Stimulated activated CD8-positive, alpha-beta memory T cell treated with anti-CD3 and anti-CD28 coated beads, Interleukin-4, amount 100 ng/mL, for 24 hours (primary cell): ENCODE results near the gene SCRT2.
"Not testable (repeated sequence)": the region's sequence is repeated elsewhere in the genome, so short reads cannot be mapped to it uniquely, and the experiment has no call there.

Source experiments
- DNase-seq: peaks from one replicate; pipeline ENCODE4 v3.0.0-alpha.2; 2020; ENCODE audit warnings: low read depth

The SCRT2 gene

GRCh38 chr20:701401-702129 is 26.0 kb upstream of the SCRT2 start:
- no peak for DNase-seq

GRCh38 chr20:699811-700338 is 24.3 kb upstream of the SCRT2 start:
- no peak for DNase-seq

DNA sequence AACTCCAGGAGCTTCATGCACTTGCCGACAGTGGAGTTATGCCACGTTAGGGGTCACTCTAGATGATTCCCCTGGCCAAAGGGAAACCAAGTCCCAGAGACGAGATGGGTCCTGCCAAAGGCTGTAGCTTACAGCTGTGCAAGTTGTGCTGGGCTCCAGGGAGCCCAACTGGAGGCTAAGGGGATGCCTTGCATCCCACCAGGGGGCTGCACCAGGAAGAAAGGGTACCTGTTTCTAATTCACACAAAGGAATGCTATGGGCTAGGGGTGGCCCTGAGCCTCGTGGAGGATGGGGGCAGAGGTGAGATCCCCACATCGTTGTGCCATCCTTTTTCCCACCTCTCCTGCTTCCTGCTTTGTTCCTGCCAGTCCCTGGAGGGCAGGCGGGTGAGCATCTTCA is 23.7 kb upstream of the SCRT2 start:
- no peak for DNase-seq

DNA sequence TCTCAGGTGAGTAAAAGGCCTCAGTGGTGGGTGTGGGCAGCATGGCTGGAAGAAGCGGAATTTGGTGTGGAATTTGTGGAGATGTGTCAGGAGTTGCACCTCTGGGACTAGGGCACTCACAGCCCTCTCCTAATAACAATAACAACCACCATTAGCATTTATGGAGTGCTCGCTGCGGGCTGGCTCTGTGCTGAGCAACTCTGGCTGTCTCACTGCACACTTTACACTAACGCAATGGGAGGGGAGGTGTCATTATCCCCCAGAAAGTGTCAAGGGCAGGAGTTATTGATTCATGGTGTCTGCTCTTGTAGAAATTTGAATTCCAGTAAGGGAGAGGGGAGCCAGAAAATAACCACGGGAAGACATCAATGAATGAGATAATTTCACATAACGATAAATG is 22.7 kb upstream of the SCRT2 start:
- DNase-seq, result no peak

- DNase-seq, result no peak
Measured at GRCh38 chr20:697826-698225, 22.2 kb upstream of the SCRT2 start.

GRCh38 chr20:695165-695866 is 19.7 kb upstream of the SCRT2 start:
- no peak for DNase-seq

GRCh38 chr20:694496-694895 is 18.9 kb upstream of the SCRT2 start:
- DNase-seq, result no peak

DNA sequence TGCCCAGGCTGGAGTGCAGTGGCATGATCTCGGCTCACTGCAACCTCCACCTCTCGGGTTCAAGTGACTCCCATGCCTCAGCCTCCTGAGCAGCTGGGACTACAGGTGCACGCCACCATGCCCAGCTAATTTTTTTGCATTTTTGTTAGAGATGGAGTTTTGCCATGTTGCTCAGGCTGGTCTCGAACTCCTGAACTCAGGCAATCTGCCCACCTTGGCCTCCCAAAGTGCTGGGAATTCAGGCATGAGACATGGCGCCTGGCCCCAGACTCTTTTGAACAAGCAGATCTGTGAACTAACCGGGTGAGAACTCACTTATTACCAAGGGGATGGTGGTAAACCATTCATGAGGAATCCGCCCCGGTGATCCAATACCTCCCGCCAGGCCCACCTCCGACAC is 18.2 kb upstream of the SCRT2 start:
- DNase-seq, result not testable (repeated sequence)

DNA sequence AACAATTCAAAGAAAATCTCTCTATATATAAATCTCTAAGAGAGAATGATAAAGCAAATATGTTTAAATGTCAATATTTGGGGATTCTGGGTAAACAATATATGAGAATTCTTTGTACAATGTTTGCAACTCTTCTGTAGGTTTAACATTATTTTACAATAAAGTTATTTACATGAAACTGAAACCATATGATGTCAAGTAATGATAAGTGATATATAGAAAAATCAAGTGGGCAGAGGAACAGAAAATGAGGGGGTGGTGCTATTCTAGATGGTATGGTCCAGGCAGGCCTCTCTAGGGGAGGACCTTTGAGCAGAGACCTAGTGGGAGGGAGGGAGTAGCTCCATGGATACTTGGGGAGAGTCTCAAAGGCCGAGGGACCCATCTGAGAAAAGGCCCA is 16.4 kb upstream of the SCRT2 start:
- no peak for DNase-seq

- DNase-seq, result no peak
Measured at GRCh38 chr20:689947-690346, 14.3 kb upstream of the SCRT2 start.

DNA sequence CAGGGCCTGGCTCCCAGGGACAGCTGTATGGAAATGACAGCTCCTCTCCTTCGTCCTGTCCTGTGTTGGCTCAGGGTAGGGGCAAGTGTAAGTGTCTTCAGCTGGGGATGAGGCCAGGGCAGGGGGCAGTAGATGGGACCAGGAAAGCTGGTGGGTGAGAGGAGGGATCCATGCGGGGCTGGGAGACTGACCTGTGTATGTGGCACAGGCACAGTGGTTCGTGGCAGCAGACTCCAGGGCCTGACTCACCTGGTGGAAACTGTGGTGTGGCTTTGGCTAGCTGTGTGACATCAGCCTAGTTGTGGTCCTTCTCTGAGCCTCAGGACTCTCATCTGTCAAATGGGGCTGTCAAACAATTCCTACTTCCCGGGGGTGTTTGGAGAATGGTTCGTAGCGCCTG is 13.7 kb upstream of the SCRT2 start:
- DNase-seq, result no peak

GRCh38 chr20:688809-689212 is 13.2 kb upstream of the SCRT2 start:
- DNase-seq, result no peak

GRCh38 chr20:687468-688203 is 12.0 kb upstream of the SCRT2 start:
- DNase-seq, result no peak

DNA sequence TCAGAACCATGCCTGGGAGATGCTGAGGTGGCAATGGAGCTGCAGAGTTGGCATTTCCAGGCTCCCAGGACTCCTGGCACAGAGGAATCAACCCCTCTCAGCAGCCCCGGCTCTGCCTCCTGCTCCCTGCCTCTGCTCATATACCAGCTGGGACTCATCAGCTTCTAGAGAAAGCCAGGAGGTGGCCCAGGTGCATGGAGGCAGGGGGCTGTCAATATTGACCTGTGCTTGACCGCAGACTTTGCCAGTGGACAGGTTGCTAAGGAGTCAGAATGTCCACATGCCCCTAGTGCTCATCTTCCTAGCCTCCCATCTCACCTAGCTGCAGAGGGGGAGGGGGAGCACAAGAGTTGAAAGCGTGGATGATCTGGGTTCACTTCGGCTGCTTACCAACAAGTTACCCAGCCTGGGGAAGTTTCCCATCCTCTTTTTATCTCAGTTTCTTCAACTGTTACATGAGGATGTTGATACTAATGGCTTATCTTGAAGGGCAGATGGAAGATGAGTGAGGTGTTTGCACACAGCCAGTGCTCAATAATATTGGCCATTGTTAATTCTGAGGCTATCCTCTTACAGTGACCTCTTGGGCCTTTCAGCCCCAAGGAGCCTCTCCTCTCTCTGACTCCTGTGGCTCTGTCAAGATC is 9.2 kb upstream of the SCRT2 start:
- DNase-seq, result no peak

DNA sequence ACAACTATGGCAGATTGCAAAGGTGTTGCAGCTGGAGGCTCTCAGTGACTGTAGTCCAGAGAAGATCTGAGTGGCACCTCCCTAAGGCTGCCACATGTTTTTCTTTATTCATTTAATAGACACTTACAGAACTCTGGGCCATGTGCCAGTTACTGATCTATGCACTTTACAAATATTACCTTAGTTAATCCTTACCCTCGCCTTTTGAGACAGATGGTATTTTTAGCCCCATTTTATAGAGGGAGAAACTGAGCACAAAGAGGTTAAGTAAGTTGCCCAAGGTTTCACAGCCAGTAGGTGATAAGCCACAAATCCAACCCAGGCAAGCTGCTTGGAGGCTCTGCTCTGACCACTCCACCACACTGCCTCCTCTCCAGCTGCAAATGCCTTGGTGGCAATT is 6.5 kb upstream of the SCRT2 start:
- no peak for DNase-seq

- no peak for DNase-seq
Measured at GRCh38 chr20:680638-681187, 5.1 kb upstream of the SCRT2 start.

DNA sequence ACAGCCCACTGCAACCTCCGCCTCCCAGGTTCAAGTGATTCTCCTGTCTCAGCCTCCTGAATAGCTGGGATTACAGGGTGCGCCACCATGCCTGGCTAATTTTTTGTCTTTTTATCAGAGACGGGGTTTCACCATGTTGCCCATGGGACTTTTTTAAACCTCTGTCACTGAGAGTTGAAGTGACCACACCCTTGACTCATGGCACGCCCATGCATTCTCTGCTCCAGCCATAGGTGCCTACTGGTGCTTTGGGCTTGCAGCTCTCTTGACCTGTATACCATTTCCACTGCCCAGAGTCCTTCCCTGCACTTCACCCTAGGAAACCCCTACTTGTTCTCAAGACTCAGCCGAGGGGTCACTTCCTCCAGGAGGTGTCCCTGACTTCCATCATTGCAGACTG is 2.4 kb upstream of the SCRT2 start:
- no peak for DNase-seq

- DNase-seq, result no peak
Measured at GRCh38 chr20:676967-677366, 1.4 kb upstream of the SCRT2 start.

GRCh38 chr20:676315-676937 is 824 bp upstream of the SCRT2 start:
- DNase-seq, result no peak

DNA sequence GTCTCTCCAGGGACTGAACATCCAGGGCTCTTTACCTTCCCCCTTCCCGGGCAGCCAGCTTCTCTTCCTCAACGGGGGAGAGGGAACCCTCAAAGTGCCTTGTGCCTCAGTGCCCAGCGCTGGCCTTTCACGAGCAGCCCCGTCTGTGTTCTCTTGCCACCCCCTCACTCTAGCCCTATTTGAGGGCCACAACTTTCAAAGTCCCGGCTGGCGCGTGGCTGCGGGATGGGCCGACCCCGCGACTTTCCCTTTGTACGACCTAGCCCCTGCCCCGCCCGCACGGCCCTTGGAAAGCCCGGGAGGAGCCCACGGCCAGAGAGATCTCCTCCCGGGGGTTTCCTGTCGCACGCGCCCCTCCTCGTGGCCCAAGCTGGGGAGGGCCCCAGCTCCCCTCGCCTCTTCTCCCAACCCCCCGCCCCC is 559 bp downstream of the SCRT2 start:
- DNase-seq, result no peak

DNA sequence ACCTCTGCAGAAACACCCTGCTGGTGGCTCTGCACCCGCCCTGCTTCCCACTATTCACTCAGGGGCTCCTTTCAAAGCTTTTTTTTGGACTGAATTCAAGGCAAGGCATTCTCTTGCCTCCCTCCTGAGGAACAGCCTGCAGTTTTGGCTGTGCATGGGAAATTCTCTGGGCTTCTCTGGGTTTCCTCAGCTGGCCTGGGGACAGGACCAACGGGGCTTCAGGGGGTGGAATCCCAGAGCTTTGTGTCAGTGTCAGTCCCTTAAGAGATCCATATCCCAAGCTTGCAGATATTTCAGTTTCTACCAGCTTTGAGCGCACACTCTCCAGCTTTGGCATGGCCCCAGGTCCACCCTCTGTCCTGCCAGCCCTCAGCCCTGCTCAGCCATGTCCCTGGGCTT is 2.0 kb downstream of the SCRT2 start:
- no peak for DNase-seq
